Uterus (tissue), 4 donors: ENCODE measurements around the gene GABBR1. TPM values are rescaled to one million over a fixed set of nuclear protein-coding genes. Genes with fewer than 3 reads are reported as not detected.

Experiments used
- DNase-seq, 2 donors: peaks; one replicate each; pipeline ENCODE4 v3.0.0-alpha.2; 2019 to 2020
- H3K27ac ChIP-seq, 2 donors: fragments of 200-600 bp; sonication (generic); 1 replicate in 1 of 2; 2 replicates in 1 of 2; pipeline ENCODE4 v1.5.1; 2016 to 2018
- H3K27me3 ChIP-seq, 2 donors: fragments of 200-600 bp; sonication (generic); one replicate each; pipeline ENCODE4 v1.5.1; 2018 to 2019; ENCODE audit warnings: control low read depth in 1 of 2
- H3K36me3 ChIP-seq, 2 donors: fragments of 200-600 bp; sonication (generic); one replicate each; pipeline ENCODE4 v1.5.1; 2019; ENCODE audit warnings: control low read depth in 1 of 2
- H3K4me1 ChIP-seq, 2 donors: fragments of 200-600 bp; sonication (generic); one replicate each; pipeline ENCODE4 v1.5.1; 2018 to 2019; ENCODE audit warnings: control low read depth in 1 of 2
- H3K4me3 ChIP-seq, 2 donors: fragments of 200-600 bp; sonication (generic); 1 replicate in 1 of 2; 2 replicates in 1 of 2; pipeline ENCODE4 v1.5.1; 2018 to 2019; ENCODE audit warnings: mild to moderate bottlenecking in 1 of 2
- H3K9me3 ChIP-seq, 2 donors: fragments of 200-600 bp; sonication (generic); one replicate each; pipeline ENCODE4 v1.5.1; 2019; ENCODE audit warnings: control low read depth in 1 of 2
- CTCF ChIP-seq, 4 experiments: fragments of 200-600 bp in 2 of 4; fragments of 450-650 bp in 2 of 4; sonication (generic) in 2 of 4; IDR thresholded peaks; one replicate each; pipeline ENCODE4 v1.5.1; 2016 to 2019; ENCODE audit warnings: antibody characterized with exemption in 4 of 4, mild to moderate bottlenecking in 2 of 4, moderate library complexity in 1 of 4
- POLR2A ChIP-seq, 2 donors: fragments of 450-650 bp; IDR thresholded peaks; one replicate each; pipeline ENCODE4 v1.6.1; 2016; ENCODE audit warnings: antibody characterized with exemption in 2 of 2, mild to moderate bottlenecking in 1 of 2, moderate library complexity in 1 of 2
- intact Hi-C: fragments of 100-400 bp; cut with DNase I; formaldehyde crosslinking; loops from one replicate; pipeline ENCODE4 v1.15.1; 2023; ENCODE audit warnings: low total_unique reads
- total RNA-seq, 4 donors: library from RNA; depleted of rRNA in 3 of 4; stranded (reverse); fragments of >200 nt in 3 of 4; gene quantifications; one replicate each; pipeline versions ENCODE4 v1.1.0 to v1.2.4, GENCODE V29; 2014 to 2023
- donor health status: DM: yes; HTN: yes; CAD: no.

Gene GABBR1
- total RNA-seq, 4 donors from 2014 or later, result 29.4 to 184 (median 44.6) TPM

GRCh38 chr6:29527564-29527963 lies 105.4 kb downstream of the GABBR1 start:
- DNase-seq, result no peak
- TF ChIP-seq CTCF (IDR thresholded peaks at IDR 0.05) (no peak), POLR2A (IDR thresholded peaks at IDR 0.05) (no peak)

DNA sequence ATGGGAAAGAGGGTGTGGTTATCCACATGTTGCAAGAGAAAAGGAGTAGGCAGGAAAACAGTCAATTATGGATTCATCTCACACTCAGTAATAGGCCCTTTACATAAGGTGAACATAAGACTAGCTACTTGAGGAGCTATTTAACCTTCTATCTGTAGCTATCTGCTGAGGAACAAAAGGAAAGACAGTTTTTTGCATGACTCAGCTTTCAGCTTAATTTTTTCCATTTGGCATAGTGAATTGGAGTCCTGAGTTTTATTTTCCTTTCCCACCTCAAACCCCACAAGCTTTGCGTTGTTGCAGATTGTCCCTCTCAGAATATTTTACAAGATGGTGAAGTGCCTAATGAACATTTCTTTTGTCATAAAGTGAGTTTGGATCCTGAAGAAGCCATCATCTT lies 105.9 kb downstream of the GABBR1 start:
- H3K4me3 ChIP-seq, result no peak overlapping the region
- no peaks in the 10 kb centered on the region for H3K36me3 ChIP-seq
- no peak for TF ChIP-seq POLR2A (IDR thresholded peaks at IDR 0.05)
- TF ChIP-seq CTCF (IDR thresholded peaks at IDR 0.05), result no peak
- H3K9me3 ChIP-seq, result no peaks in the 10 kb centered on the region
- H3K27me3 ChIP-seq, result no peaks in the 10 kb centered on the region
- no peak for DNase-seq
- intact Hi-C loops, result no loop called here
- no peaks in the 10 kb centered on the region for H3K4me1 ChIP-seq
- no peak overlapping the region for H3K27ac ChIP-seq

More at GRCh38 chr6:29527564-29527963, 105.4 kb downstream of the GABBR1 start:
- Histone ChIP-seq H3K27me3 (no peaks in the 10 kb centered on the region), H3K36me3 (no peaks in the 10 kb centered on the region), H3K4me1 (no peaks in the 10 kb centered on the region), H3K27ac (no peak overlapping the region), H3K4me3 (no peak overlapping the region), H3K9me3 (no peaks in the 10 kb centered on the region)
- intact Hi-C loops, result no loop called here

- Histone ChIP-seq H3K27me3 (no peaks in the 10 kb centered on the region), H3K27ac (no peak overlapping the region), H3K4me3 (no peak overlapping the region), H3K9me3 (no peaks in the 10 kb centered on the region), H3K36me3 (no peaks in the 10 kb centered on the region), H3K4me1 (no peaks in the 10 kb centered on the region)
- intact Hi-C loops, result no loop called here
- no peak for TF ChIP-seq POLR2A (IDR thresholded peaks at IDR 0.05)
- TF ChIP-seq CTCF (IDR thresholded peaks at IDR 0.05), result no peak
- DNase-seq, result no peak
These were observed 107.7 kb downstream of the GABBR1 start for GRCh38 chr6:29525311-29525639.

DNA sequence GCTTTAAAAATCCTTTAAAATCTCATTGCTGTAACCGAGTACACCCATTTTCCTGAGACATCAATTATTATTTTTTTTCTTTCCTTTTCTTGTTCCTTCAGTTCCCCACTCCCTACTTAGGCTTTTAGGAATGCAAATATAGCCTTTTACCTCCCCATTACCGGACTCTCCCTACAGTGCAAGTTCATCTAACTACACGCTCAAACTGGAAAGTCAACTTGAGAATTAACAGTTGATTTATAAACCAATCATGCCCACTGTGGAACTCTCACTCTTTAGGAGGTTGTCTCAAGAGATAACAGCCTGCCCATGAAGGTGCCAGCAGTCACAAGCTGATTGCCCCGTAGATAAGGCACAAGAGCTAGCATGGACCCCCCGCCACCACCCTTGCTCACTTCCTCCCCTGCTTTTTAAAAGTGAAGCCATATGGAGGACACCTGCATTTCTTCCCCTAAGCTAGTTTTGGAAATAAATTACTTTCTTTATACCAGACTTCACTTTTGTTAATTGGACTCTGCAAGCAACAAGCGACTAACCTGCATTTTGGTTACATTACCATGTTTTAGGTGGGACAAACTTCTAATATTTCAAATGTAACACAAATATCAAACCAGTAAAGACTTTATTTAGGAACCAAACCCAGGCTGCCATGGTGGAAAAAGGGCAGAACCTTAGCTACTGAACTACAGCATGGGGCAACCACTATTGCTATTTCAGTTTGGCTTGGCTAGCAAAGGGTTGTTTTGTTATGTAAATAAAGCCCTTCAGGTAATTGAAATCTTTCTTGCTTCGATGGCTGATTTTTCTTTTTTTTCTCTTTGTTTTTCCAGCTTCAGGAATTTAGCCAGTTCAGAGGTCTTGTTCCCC lies 108.3 kb downstream of the GABBR1 start:
- H3K9me3 ChIP-seq, result no peaks in the 10 kb centered on the region
- no peak overlapping the region for H3K27ac ChIP-seq
- intact Hi-C loops, result no loop called here
- H3K27me3 ChIP-seq, result no peaks in the 10 kb centered on the region
- H3K4me3 ChIP-seq, result no peak overlapping the region
- no peaks in the 10 kb centered on the region for H3K4me1 ChIP-seq
- TF ChIP-seq CTCF (IDR thresholded peaks at IDR 0.05), result no peak
- no peak for TF ChIP-seq POLR2A (IDR thresholded peaks at IDR 0.05)
- DNase-seq, result no peak
- no peaks in the 10 kb centered on the region for H3K36me3 ChIP-seq

GRCh38 chr6:29524044-29524443 lies 108.9 kb downstream of the GABBR1 start:
- DNase-seq, result no peak
- Histone ChIP-seq H3K36me3 (no peaks in the 10 kb centered on the region), H3K27me3 (no peaks in the 10 kb centered on the region), H3K27ac (no peak overlapping the region), H3K4me1 (no peaks in the 10 kb centered on the region), H3K9me3 (no peaks in the 10 kb centered on the region), H3K4me3 (no peak overlapping the region)
- TF ChIP-seq CTCF (IDR thresholded peaks at IDR 0.05) (no peak), POLR2A (IDR thresholded peaks at IDR 0.05) (no peak)
- intact Hi-C loops, result no loop called here
